Inferior parietal cortex (tissue), 1 donor: ENCODE data around the gene MICB.
"Not testable (repeated sequence)": the region's sequence is repeated elsewhere in the genome, so short reads cannot be mapped to it uniquely, and the experiment has no call there.

Source experiments
- DNase-seq: peaks from one replicate; pipeline ENCODE4 v3.0.0-alpha.2; 2016; ENCODE audit errors: extremely low spot score

The MICB gene

DNA sequence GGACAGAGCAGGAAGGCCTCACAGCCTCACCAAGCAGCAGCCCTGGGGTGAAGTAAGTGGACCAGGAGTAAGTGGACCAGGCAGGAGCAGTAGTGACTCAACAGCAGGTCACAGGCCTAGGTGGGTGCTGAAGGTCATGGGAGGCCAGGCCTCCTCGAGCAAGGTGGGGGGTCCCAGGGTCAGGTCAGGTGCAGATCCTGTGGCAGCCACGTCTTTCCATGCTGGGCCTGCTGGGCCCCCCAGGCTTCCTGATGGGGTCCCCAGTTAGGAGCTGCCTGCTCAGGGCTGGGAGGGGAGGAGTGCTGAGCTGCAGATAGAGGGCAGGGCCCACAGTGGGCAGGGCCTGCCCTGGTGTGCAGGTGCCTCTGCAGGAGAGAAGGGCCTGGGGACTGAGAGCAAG, 11.1 kb downstream of the MICB start:
- DNase-seq: not testable (repeated sequence)

DNA sequence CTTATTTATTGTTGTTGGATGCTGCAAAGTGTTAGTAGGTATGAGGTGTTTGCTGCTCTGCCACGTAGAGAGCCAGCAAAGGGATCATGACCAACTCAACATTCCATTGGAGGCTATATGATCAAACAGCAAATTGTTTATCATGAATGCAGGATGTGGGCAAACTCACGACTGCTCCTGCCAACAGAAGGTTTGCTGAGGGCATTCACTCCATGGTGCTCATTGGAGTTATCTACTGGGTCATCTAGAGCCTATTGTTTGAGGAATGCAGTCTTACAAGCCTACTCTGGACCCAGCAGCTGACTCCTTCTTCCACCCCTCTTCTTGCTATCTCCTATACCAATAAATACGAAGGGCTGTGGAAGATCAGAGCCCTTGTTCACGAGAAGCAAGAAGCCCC, 12.1 kb downstream of the MICB start:
- DNase-seq: no peak

DNA sequence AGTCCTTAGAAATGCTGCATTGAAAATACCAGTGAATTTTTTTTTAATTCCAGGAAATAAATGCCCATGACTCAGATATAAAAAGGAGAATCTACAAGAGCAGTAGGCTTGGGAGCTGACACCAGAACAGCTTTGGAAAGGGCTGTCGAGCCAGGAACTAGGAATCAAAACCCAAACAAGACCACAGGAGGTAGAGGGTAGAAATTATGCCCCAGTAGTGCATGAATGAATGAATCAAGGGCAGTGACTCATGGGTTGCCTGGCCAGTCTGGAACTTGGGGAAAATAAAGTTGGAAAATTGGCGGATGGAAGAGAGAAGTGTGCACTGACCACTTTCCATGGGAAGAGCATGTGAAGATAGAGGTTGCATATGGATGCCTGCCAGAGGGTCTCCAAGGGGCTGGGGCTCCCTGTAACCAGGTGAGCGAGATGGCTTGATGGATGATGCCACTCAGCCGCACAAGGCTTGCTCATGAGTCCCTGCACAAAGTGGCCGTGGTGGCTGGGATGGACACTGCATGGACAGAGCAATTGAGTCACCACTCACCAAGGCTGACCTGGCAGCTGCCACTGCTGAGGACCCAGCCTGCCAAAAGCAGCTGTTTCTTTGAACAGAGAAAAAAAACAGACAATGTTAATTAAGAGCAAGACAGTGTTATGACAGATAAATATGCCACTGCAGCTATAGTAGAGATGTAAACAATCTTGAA, 15.7 kb downstream of the MICB start:
- no peak for DNase-seq

DNA sequence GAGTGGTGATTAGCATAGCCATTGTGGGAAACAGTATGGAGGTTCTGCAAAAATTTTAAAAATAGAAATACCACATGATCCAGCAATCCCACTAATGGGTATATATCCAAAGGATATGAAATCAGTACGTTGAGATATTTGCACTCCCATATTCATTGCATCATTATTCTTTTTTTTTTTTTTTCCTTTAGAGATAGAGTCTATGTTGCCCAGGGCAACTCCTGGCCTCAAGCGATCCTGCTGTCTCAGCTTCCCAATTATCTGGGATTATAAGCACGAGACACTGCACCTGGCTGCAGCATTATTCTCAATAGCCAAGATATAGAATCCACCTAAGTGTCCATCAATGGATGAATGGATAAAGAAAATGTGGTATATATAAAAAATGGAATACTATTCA, 23.9 kb downstream of the MICB start:
- no peak for DNase-seq

DNA sequence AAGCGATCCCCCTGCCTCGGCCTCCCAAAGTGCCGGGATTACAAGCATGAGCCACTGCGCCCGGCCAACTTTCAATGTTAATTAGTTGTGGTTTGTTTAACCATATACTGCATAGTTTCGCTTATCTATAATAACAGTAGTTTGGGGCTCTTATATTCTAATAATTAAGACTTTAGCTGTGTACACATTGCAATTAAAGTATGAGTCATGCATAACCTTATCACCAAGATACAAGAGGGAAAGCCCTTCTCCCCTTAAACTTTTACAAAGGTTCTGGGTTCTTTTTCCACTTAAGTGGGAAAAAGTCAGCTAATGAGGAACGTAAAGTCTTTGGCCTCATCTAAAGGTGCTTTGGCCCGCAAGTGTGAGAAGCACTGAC, 27.6 kb downstream of the MICB start:
- DNase-seq: no peak

DNA sequence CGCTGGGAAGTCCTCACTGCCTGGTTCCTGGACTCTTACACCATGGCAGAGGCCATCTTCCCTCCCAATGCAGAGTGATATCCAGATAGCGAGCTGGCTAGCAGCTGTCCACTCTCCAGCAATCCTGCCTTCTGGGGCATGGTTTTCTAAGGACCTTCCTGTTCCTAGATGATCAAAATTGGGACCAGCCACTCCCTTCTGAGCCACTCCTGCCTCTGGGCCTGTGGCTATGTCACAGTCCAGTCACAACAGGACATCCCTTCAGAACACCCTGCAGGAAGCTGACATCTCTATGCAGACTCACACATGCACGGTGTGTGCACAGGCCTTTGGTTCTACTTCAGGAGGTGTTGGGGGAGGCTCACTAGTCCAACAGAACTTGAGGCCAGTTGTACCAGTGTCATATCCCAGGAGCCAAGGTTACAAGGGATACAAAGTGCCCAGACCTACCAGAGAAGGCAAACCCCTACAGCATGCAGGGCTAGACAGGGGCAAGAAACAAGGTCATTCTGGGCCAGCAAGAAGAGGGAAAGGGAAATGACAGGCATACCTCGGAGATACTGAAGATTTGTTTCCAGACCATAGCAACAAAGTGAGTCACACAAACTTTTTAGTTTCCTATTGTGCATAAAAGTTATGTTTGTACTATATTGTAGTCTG, 28.1 kb downstream of the MICB start:
- no peak for DNase-seq

DNA sequence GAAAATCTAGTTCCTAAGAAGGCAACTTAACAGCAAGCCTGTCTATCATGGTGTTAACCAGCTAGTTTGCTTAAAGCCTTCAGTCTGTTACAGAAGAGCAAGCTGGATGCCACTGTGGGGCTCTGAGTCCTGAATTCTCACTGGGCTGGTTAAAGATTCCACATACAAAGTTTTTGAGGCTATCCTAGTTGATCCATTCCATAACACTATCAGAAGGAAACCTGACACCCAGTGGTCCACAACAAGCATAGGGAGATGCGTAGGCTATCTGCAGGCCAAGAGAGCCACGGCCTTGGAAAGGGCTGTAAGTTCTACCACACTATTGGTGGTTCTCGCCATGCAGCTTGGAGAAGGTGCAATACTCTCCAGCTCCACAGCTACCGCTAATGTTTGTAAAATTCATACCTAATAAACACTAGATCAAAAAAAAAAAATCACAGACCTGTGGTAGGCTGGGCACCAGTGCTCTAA, 30.4 kb downstream of the MICB start:
- no peak for DNase-seq

DNA sequence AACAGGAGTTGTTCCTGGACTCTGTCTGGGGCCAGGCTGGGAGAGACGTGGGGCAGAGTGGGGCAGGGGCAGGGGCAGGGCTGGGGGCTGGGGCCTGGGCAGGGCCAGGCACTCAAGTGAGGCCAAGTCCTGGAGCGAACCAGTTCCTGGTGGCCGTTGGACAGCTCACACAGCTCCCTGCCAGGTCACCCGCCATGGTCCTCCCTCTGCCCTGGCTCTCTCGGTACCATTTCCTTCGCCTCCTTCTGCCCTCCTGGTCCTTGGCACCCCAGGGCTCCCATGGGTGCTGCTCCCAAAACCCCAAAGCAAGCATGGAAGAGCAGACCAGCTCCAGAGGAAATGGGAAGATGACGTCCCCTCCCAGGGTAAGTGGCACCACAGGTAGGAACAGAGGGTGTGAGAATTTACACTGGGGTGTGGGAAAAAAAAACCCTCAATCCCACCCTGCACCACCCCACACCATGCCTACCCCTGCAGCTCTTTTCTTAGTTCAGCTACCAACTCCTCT, 30.9 kb downstream of the MICB start, which contains the start of gene MCCD1:
Gene MCCD1 (plus strand): TSS at position 142 of the 508 bp plus-strand sequence. CDS start 53 bp downstream, at position 195.
- DNase-seq: no peak

DNA sequence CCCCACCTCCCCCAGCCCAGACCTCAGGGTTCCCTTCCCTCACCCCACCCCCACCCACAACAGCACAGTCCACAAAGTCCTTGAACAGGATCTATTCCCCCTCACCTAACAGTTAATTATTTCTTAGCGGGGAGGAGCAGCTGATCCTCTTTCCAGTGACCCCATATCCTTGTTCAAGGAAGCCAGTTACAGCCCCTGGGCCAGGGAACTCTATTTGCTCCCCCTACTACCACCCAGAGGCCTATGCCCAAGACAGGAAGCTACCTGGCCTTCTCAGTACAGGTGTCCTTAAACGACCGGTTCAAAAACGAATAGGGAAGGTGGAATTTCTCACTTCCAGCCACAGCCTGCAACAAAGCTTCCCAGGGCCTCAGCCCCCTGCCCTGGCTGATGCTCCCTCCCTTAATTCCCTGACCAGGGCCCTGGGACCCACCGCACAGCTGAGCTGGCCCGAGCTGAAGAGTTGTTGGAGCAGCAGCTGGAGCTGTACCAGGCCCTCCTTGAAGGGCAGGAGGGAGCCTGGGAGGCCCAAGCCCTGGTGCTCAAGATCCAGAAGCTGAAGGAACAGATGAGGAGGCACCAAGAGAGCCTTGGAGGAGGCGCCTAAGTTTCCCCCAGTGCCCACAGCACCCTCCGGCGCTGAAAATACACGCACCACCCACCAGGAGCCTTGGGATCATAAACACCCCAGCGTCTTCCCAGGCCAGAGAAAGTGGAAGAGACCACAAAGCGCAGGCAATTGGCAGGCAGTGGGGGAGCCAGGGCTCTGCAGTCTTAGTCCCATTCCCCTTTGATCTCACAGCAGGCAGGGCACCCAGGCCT, 31.6 kb downstream of the MICB start:
- DNase-seq: no peak

DNA sequence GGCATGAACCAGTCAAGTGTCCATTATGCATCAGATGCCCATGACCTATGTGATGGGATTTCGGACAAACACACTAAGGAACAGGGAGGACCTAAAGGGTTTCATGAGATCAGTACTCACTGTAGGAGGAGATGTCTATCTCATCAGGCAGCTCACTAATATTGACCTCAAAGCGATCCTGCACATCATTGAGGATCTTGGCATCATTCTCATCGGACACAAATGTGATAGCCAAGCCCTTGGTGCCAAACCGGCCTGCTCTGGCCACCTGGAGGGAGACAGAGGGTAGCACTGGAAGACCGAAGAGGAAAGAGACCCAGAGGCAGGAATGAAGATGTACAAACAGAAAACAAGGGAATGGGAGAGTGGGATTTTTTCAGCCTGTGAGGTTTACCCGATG, 32.7 kb downstream of the MICB start:
- DNase-seq: no peak

DNA sequence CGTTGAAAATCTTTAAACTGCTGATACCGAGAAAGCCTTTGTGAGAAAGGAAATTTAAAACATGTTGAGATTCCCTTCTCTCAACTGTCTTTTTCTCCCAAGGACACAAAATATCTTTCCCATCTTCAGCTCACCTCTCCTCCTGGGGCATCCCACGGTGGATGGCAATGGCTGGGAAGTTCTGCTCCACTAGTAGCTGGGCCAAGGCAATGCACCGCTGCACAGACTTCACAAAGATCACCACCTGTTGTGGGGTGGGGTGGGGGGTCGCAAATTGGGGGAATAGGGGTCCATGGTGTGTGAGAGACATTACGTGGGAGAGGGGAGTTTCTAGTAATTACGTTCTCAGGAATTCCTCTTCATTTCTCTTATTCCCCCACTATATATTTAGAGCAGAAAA, 33.2 kb downstream of the MICB start:
- no peak for DNase-seq

DNA sequence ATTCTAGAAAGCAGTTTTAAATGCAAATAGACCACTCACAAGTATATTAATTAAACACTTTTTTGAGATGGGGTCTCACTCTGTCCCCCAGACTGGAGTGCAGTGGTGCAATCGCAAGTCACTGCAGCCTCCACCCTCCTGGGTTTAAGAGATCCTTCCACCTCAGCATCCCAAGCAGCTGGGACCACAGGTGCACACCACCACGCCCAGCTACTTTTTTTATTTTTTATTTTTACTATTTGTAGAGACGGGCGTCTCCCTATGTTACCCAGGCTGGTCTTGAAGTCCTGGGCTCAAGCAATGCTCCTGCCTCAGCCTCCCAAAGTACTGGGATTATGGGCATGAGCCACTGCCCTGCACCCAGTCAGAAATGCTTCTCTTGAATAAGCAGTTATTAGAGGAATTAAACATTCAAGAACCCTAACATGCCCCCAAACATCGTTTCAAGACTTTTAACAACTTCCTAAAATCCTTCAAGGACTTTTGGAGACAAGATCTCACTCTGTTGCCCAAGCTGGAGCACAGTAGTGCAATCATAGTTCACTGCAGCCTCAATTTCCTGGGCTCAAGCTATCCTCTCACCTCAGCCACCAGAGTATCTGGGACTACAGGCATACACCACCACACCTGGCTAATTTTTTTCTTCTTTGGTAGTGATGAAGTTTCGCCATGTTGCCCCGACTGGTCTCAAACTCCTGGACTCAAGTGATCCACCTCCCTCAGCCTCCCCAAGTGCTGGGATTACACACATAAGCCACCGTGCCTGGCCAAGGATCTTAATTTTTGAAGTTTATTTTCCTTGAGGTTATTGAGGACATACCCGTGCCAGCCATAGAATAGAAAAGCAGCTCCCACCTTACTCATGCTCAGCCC, 34.1 kb downstream of the MICB start:
- no peak for DNase-seq

DNA sequence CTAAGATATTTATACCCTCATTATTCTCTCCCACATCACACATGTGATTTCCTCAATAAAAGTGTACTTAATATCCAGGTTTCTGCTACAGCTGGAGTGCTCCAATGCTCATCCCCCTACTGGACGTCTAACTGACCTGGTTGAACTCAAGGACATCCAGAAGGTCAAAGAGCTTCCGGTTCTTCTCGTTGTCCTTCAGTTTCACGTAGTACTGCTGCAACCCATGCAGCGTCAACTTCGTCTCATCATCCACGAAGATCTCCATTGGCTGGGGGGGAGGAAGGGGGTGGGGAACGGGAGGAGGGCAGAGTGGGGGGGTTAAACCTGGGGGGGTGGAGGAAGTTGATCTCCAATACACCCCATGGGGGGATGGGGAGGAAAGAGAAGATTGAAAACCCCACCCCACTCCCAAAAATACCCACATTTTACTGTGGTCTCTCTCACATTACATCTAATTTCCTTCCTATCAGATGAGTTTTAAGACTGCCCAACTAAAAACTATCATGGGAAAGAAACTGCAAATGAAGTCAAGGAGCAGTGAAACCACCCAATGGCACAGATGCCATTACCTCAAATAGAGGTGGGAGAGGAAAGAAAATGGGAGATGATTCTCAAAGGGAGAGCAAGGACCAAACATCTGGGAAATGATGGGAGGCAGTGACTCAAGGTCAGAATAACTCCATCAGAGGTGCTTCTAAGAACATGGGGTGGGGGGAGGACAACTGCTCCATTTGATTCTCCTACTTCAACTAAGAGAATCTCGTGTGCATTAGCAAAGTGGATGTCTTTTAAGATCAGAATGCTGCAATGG, 34.9 kb downstream of the MICB start:
- no peak for DNase-seq

DNA sequence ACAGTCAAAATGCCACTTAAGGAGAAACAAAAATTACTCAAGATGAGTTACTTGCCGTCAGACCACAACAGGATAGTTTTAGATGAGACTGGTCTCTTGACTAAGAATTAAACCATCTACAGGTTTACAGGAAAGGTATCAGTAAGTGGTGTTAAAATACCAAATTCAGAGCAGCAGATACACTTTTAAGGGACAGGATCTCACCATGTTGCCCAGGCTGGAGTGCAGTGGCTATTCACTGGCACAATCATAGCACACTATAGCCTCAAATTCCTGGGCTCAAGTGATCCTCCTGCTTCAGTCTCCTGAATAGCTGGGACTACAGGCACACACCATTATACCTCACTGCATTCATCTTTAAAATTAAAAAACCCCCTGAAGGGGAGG, 35.5 kb downstream of the MICB start:
- no peak for DNase-seq

DNA sequence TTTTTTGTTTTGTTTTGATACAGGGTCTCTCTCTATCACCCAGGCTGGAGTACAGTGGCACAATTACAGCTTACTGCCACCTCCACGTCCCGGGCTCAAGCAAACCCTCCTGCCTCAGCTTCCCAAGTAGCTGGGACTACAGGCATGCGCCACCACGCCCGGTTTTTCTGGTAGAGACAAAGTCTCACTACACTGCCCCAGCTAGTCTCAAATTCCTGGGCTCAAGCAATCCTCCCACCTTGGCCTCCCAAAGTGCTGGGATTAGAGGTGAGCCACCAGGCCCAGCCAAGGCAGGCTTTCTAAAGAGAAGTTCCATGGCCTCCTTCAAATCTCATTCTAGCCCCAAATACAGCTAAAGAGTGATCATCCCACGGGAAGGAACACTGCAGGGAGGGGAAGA, 36.1 kb downstream of the MICB start:
- DNase-seq: no peak

DNA sequence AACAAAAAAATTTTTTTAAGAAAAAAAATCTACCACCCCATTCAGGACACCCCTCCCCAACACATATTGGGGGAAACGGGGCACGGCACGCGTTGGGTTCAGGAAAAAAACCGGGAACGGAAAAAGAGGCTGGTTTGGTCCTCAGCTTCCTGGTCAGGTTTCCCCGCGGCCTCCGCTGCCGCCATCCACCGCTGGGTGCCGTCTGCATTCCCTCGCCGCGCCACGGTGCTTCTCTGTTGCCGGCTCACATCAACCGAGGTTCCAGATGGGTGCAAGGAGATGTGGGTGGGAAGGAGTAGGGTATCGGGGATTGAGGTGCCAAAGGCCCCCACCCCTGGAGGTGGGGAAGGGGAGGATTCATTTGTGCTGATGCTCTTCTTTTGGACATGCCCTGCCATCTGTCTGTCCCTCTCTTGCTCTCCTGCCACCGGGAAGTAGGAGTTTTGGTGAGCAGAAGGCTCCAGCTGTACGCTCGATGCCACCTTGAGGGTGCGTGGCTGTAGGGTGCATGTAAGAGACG, 36.6 kb downstream of the MICB start:
- DNase-seq: no peak

DNA sequence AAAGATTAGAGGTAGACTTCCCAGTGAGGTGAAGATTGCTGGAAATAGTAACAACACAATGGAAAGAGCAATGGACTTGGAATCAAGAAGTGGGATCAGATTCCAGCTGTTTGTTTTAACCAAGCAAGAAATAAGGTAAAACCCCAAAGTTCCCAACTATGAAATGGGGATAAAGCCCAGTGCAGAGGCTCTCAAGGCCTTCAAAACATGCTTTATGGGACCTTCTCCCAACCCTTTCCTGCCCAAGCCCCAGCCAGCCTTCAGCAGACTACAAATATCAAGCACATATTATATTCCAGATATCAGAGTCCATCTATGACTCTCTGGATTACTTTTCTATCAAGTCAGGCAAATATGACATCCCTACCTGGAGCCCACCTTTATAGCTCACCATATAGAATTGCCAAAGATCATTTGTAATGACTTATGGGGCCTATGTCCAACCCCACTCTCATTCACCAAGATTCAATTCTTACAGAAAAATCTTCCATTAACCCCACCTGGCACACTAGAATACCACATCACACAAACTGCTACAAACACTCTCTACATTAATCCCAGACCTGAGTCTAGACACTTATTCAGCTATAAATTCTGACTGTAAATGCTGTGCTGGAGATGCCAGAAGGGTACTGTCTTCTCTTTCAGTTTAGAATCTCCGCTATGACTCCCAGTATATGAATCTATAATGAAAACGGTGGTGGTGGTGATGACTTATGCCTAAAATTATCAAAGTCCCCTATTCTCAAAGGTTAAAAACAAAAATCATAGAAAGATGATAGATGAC, 37.8 kb downstream of the MICB start:
- DNase-seq: no peak

DNA sequence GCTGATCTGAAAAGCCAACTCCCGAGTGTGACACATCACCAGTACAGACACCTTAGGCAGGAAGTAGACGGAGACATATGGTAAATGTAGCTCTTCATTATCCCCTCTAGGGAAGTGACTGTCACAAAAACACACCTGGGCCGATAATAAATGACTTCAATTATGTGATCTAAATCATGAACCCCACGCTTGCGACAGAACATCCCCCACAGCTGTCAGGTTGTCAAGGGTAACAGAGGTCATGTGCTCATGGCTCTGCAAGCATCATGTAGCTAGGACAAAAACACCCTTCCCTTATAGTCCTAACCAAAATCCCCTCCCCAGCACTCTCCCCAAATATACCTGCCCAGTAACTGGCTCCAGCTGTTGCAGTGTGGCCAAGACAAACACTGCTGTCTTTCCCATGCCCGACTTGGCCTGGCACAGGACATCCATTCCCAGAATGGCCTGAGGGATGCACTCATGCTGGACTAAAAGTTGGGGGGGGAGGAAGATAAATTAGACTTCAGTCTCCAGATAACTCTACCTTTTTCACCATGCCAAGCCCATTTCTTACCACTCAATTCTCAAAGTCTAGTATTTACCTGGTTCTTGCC, 41.0 kb downstream of the MICB start:
- DNase-seq: no peak

DNA sequence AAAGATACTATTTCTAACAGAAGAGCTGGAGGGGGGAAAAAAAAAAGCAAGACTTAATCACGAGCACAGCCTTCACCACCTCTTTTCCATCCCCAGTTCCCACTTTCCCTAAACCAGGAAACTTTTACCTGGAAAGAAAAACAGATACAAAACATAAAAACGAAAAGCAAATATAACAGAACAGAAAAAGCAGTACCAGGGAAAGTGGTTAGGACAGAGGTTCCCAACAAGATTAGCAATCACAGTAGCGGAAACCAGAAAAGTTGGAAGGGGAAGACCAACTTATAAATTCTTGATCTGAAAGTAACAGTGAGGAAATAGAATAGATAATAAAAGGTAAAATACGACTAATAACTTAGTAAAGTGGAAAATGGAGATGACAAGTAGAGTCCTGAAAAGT, 42.7 kb downstream of the MICB start:
- DNase-seq: no peak
